Activated T-helper 17 cell treated with anti-CD3 and anti-CD28 coated beads, Interleukin-2, amount 50 U/mL, for 72 hours (primary cell): ENCODE results near the gene UBE2Z. TPM values are rescaled to one million over a fixed set of nuclear protein-coding genes. Genes with fewer than 3 reads are reported as not detected.

Experiments
- ATAC-seq: fragments of 150-1000 bp; cut with Tn5 transposase; replicated peaks from 2 replicates; pipeline ENCODE4 v1.10.0; 2021; ENCODE audit warnings: mild to moderate bottlenecking, moderate library complexity
- H3K27ac Mint-ChIP-seq: one replicate; pipeline ENCODE4 v1.8.0; 2022; ENCODE audit warnings: mixed read lengths
- H3K27me3 Mint-ChIP-seq: one replicate; pipeline ENCODE4 v1.8.0; 2022; ENCODE audit warnings: mixed read lengths
- H3K36me3 Mint-ChIP-seq: one replicate; pipeline ENCODE4 v1.8.0; 2022; ENCODE audit warnings: low read depth, mild to moderate bottlenecking, mixed read lengths
- H3K4me1 Mint-ChIP-seq: one replicate; pipeline ENCODE4 v1.8.0; 2022; ENCODE audit warnings: mixed read lengths
- H3K4me3 Mint-ChIP-seq: one replicate; pipeline ENCODE4 v1.8.0; 2022; ENCODE audit warnings: mild to moderate bottlenecking, mixed read lengths
- H3K9me3 Mint-ChIP-seq: one replicate; pipeline ENCODE4 v1.8.0; 2022; ENCODE audit warnings: mixed read lengths
- total RNA-seq, 2 donors: library from RNA; stranded (reverse); gene quantifications; one replicate each; pipeline ENCODE4 v1.2.3, GENCODE V29; 2022

Gene UBE2Z
- total RNA-seq, 2 donors from 2014 or later: 88.9 to 130 TPM

GRCh38 chr17:48961516-48962233 is 53.5 kb downstream of the UBE2Z start:
- H3K4me1 Mint-ChIP-seq: no peaks in the 10 kb centered on the region
- no peak overlapping the region for H3K27ac Mint-ChIP-seq
- no peak overlapping the region for H3K4me3 Mint-ChIP-seq
- no peaks in the 10 kb centered on the region for H3K36me3 Mint-ChIP-seq
- H3K27me3 Mint-ChIP-seq: peaks cover 29% of the 10 kb centered on the region
- no peaks in the 10 kb centered on the region for H3K9me3 Mint-ChIP-seq
- no peak for ATAC-seq

- H3K9me3 Mint-ChIP-seq: no peaks in the 10 kb centered on the region
- H3K4me3 Mint-ChIP-seq: no peak overlapping the region
- no peaks in the 10 kb centered on the region for H3K36me3 Mint-ChIP-seq
- peaks cover 41% of the 10 kb centered on the region for H3K27me3 Mint-ChIP-seq
- ATAC-seq: no peak
- H3K4me1 Mint-ChIP-seq: no peaks in the 10 kb centered on the region
- H3K27ac Mint-ChIP-seq: no peak overlapping the region
These were observed 62.0 kb downstream of the UBE2Z start for GRCh38 chr17:48970224-48970623.

DNA sequence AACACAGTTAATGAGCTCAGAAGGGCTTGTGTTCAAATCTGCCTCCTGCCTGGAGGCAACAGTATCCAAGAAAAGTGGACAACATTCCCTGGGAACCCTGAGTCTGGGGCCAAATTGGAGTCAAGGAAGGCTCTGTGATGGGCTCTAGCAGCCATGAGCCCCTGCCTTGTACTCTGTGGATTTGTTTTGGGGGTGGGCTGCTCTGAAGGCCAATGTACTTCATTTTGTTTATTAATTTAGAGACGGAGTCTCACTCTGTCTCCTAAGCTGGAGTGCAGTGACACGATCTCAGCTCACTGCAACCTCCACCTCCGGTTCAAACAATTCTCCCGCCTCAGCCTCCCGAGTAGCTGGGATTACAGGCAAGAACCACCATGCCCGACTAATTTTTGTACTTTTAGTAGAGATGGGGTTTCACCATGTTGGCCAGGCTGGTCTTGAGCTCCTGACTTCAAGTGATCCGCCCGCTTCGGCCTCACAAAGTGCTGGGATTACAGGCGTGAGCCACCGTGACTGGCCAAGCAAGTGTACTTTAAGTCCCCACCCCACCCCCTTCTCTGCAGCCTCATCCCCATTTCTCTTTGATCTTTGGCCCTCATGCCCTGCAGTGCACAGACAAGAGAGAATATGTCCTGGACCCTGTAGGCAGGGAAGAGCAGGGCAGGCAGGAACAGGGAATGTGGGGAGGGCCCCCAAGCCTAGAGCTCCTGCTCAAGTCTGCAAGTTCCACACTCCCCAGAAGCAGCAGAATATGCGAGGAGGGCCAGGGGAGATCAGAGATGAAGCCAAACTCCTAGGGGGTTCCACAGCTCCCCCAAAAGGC is 62.9 kb downstream of the UBE2Z start:
- no peaks in the 10 kb centered on the region for H3K36me3 Mint-ChIP-seq
- no peaks in the 10 kb centered on the region for H3K4me1 Mint-ChIP-seq
- no peak overlapping the region for H3K27ac Mint-ChIP-seq
- ATAC-seq: no peak
- H3K9me3 Mint-ChIP-seq: no peaks in the 10 kb centered on the region
- H3K27me3 Mint-ChIP-seq: peaks cover 37% of the 10 kb centered on the region
- no peak overlapping the region for H3K4me3 Mint-ChIP-seq

DNA sequence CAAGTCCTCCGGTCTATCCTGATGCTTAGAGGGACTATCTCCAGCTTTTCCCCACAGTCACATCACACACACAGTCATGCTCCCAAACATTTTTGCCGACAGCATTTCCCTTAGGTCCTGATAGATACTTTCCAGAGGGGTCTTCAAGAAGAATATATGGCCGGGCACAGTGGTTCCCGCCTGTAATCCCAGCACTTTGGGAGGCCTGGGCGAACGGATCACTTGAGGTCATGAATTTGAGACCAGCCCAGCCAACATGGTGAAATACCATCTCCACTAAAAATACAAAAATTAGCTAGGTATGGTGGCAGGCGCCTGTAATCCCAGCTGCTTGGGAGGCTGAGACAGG is 64.5 kb downstream of the UBE2Z start:
- H3K27me3 Mint-ChIP-seq: peaks cover 36% of the 10 kb centered on the region
- no peaks in the 10 kb centered on the region for H3K4me1 Mint-ChIP-seq
- H3K36me3 Mint-ChIP-seq: no peaks in the 10 kb centered on the region

GRCh38 chr17:48973806-48974205 is 65.6 kb downstream of the UBE2Z start:
- Mint-ChIP-seq H3K4me1 (no peaks in the 10 kb centered on the region), H3K4me3 (no peak overlapping the region), H3K36me3 (no peaks in the 10 kb centered on the region), H3K27me3 (peaks cover 27% of the 10 kb centered on the region), H3K9me3 (no peaks in the 10 kb centered on the region), H3K27ac (no peak overlapping the region)
- no peak for ATAC-seq

More for the DNA sequence above, 64.5 kb downstream of the UBE2Z start:
- no peak for ATAC-seq
- Mint-ChIP-seq H3K9me3 (no peaks in the 10 kb centered on the region), H3K4me3 (no peak overlapping the region), H3K27ac (no peak overlapping the region)

Other genes with a start within 250 kb of the UBE2Z start
- gene PRAC1, start 185.9 kb upstream of the UBE2Z start, total RNA-seq: not detected
- not detected for gene PRAC2, start 185.2 kb upstream of the UBE2Z start, total RNA-seq
- gene HOXB13, start 179.7 kb upstream of the UBE2Z start, total RNA-seq: not detected
- gene TTLL6, start 91.2 kb upstream of the UBE2Z start, total RNA-seq: not detected
- gene CALCOCO2, start 77.4 kb upstream of the UBE2Z start, total RNA-seq: 100 to 1,000 TPM; 101 to 130 TPM
- gene ATP5MC1, start 15.6 kb upstream of the UBE2Z start, total RNA-seq: 100 to 1,000 TPM in 1 of 2 donors, 10 to 100 TPM in 1; 71.3 to 101 TPM
- gene SNF8, start 36.4 kb downstream of the UBE2Z start, total RNA-seq: 100 to 1,000 TPM in 1 of 2 donors, 10 to 100 TPM in 1; 62.7 to 127 TPM
- gene GIP, start 60.2 kb downstream of the UBE2Z start, total RNA-seq: not detected
- gene IGF2BP1, start 89.0 kb downstream of the UBE2Z start, total RNA-seq: under 1 TPM in 1 of 2 donors, not detected in 1; 0.63 TPM
- gene B4GALNT2, start 224.4 kb downstream of the UBE2Z start, total RNA-seq: under 1 TPM; 0.02 to 0.05 TPM